Karpas-422 (cell line): ENCODE results near the gene ACOT8. TPM values are rescaled to one million over a fixed set of nuclear protein-coding genes. Genes with fewer than 3 reads are reported as not detected.
"Not testable (repeated sequence)": the region's sequence is repeated elsewhere in the genome, so short reads cannot be mapped to it uniquely, and the experiment has no call there.

Experiments used
- DNase-seq: peaks from one replicate; pipeline ENCODE4 v3.0.0-alpha.2; 2015
- H2AFZ ChIP-seq: fragments of 200-600 bp; sonication (generic); 2 replicates; pipeline ENCODE4 v1.6.1; 2014; ENCODE audit warnings: antibody characterized with exemption, low read length, mixed read lengths
- H3K27ac ChIP-seq: fragments of 200-600 bp; sonication (generic); 2 replicates; pipeline ENCODE4 v1.5.1; 2014; ENCODE audit warnings: mild to moderate bottlenecking, low read length, moderate library complexity
- H3K27me3 ChIP-seq: fragments of 200-600 bp; sonication (generic); 2 replicates; pipeline ENCODE4 v1.6.1; 2014; ENCODE audit warnings: low read length, mixed read lengths
- H3K36me3 ChIP-seq: fragments of 200-600 bp; sonication (generic); 2 replicates; pipeline ENCODE4 v1.6.1; 2014; ENCODE audit warnings: low read length, mixed read lengths; ENCODE audit not compliant: insufficient read depth
- H3K4me1 ChIP-seq: fragments of 200-600 bp; sonication (generic); 2 replicates; pipeline ENCODE4 v1.6.1; 2014; ENCODE audit warnings: mild to moderate bottlenecking, low read length, mixed read lengths
- H3K4me2 ChIP-seq: fragments of 200-600 bp; sonication (generic); 2 replicates; pipeline ENCODE4 v1.6.1; 2014; ENCODE audit warnings: low read length, low read depth, mild to moderate bottlenecking; ENCODE audit not compliant: poor library complexity, severe bottlenecking
- H3K4me3 ChIP-seq: fragments of 200-600 bp; sonication (generic); 2 replicates; pipeline ENCODE4 v1.5.1; 2014; ENCODE audit warnings: mild to moderate bottlenecking, antibody characterized with exemption, low read length, mixed read lengths
- H3K79me2 ChIP-seq: fragments of 200-600 bp; sonication (generic); 2 replicates; pipeline ENCODE4 v1.6.1; 2014; ENCODE audit warnings: mild to moderate bottlenecking, low read length, mixed read lengths
- H3K9ac ChIP-seq: fragments of 200-600 bp; sonication (generic); 2 replicates; pipeline ENCODE4 v1.6.0; 2014; ENCODE audit warnings: low read length
- H3K9me2 ChIP-seq: fragments of 200-600 bp; sonication (generic), shearing (Covaris generic); replicated peaks from 2 replicates; pipeline ENCODE4 v1.6.0; 2014; ENCODE audit warnings: mild to moderate bottlenecking, low read length, moderate library complexity; ENCODE audit not compliant: insufficient read depth
- H3K9me3 ChIP-seq: fragments of 300-700, 200-600 bp; sonication (generic); 2 replicates; pipeline ENCODE4 v1.6.1; 2014; ENCODE audit warnings: low read length, mixed read lengths
- H4K20me1 ChIP-seq: fragments of 200-600 bp; sonication (generic); 2 replicates; pipeline ENCODE4 v1.6.1; 2014; ENCODE audit warnings: mild to moderate bottlenecking, antibody characterized with exemption, low read length, low read depth; ENCODE audit not compliant: insufficient read depth
- total RNA-seq: library from RNA; depleted of rRNA; stranded (reverse); fragments of >200 nt; shearing (Covaris generic); gene quantifications from 2 replicates; pipeline ENCODE4 v1.2.3, GENCODE V29; 2014; ENCODE audit warnings: low replicate concordance

ACOT8 gene
- total RNA-seq, 1 experiment from 2014 or later, result 93.7 TPM

DNA sequence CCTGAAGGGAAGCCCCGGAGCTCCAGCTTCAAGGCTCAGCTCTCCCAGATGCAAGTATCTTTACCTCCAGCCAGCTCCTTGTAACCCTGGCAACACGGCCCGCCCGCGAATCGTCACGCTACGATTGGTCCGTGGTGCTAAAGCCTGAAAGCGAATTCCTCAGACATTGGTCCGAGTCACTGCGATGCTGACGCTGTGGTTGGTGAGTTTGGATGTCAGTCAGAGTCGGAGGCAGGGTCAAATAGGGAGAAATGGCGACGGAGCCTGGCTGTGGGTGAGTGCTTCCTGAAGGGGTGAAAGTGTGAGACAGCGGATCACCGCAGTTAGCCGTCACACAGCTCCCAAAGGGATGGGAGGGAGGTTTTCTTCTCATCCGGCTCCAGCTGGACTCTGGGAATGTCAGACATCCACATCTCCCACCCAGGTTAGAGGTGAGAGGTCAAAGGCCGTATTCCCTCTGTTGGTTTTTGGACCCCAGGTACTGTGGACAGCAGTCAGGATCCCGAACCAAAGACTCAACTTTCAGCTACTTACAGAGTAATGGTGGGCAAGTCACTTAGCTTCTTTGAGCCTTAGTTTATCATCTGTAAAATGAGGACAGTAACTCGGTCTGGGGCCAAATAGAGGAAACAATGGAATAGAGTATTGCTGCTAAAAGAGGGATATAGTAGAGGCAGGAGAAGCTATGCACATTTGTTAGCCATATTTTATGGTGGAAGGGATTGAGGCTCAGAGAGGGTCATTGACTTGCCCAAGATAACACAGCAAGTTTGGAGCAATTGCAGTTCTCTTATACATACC lies 24.0 kb upstream of the ACOT8 start, which contains the start of gene ZSWIM1:
Gene ZSWIM1, plus strand, starts transcription at position 240 of the 801 bp plus-strand sequence. CDS start 1,366 bp downstream, outside the sequence.
- peak within 1 kb of the TSS; percentile 95 for H3K9ac ChIP-seq
- H3K27ac ChIP-seq, result peak within 1 kb of the TSS; percentile 63; the same call in 1 of the 2 replicates
- H2AFZ ChIP-seq, result peak within 1 kb of the TSS; percentile 59; the same call in 1 of the 2 replicates
- H3K9me3 ChIP-seq, result no peaks in the 10 kb centered on the region
- no peaks in the 10 kb centered on the region for H4K20me1 ChIP-seq
- no peaks in the 10 kb centered on the region for H3K9me2 ChIP-seq
- peaks cover 34% of the 10 kb centered on the region for H3K79me2 ChIP-seq
- no peaks in the 10 kb centered on the region for H3K27me3 ChIP-seq
- peak within 1 kb of the TSS; percentile 99 for H3K4me3 ChIP-seq
- H3K4me1 ChIP-seq, result peaks cover 12% of the 10 kb centered on the region
- peak; percentile 100 for DNase-seq
- peak within 1 kb of the TSS; percentile 98 for H3K4me2 ChIP-seq
- peaks cover 17% of the 10 kb centered on the region for H3K36me3 ChIP-seq

DNA sequence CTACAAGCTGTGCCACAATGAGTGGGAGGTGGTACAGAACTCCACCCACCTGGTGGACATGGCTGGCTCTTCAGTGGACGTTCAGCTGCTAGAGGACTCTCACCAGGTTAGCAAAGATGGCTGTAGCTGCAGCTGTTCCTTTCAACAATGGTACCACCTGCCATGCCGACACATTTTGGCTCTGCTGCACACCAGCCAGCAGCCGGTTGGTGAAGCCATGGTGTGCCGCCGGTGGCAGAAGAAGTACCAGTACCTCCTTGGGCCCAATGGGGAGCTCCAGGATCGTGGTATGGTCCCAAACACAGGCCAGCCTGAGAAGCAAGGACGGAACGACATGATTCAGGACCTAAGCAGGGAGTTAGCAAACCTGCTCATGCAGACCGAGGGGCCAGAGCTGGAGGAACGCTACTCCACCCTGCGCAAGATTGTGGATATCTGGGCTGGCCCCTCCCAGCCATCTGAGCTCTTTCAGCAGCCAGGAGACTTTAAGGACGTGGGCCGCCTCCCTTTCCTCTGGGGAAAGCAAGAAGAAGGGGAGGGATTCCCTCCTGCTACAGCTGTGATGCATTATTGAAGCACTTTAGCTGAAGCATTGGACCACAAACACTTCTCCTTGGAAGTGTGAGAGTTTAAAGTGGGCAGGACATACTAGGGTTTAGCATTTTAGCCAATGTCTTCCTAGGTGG lies 21.0 kb upstream of the ACOT8 start:
- no peak for DNase-seq
- no peak overlapping the region for H3K4me3 ChIP-seq
- no peak overlapping the region for H3K4me2 ChIP-seq
- no peaks in the 10 kb centered on the region for H3K27me3 ChIP-seq
- peaks cover 22% of the 10 kb centered on the region for H3K79me2 ChIP-seq
- no peak overlapping the region for H3K27ac ChIP-seq
- H4K20me1 ChIP-seq, result no peaks in the 10 kb centered on the region
- peaks cover 12% of the 10 kb centered on the region for H3K4me1 ChIP-seq
- H3K9me2 ChIP-seq, result no peaks in the 10 kb centered on the region
- H3K9me3 ChIP-seq, result no peaks in the 10 kb centered on the region
- H2AFZ ChIP-seq, result no peak overlapping the region
- peaks cover 4% of the 10 kb centered on the region; the same call in 1 of the 2 replicates for H3K36me3 ChIP-seq
- H3K9ac ChIP-seq, result no peak overlapping the region

DNA sequence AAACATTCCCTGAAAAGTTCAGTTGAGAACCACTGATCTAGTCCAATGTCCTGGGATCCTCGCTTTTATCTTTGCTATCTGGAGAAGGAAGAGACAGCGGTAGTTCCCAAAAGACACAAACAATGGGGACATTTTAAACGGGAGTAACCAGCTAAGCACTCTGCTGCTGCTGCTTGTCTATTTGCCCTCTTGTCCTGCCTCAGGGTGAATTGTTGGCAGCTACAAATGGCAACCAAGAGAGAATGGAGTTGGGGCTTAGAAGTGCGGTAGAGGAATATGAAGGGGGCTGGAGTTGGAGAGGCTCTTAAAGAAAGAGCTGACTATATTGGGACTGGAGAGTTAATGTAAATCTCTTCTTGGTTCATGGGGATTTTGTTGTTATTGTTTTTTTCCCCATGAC lies 17.4 kb upstream of the ACOT8 start:
- Histone ChIP-seq H2AFZ (no peak overlapping the region), H3K27me3 (no peaks in the 10 kb centered on the region), H3K36me3 (no peaks in the 10 kb centered on the region), H3K4me1 (no peaks in the 10 kb centered on the region), H3K9me2 (no peaks in the 10 kb centered on the region), H3K4me3 (no peak overlapping the region), H3K27ac (no peak overlapping the region), H3K9ac (no peak overlapping the region), H3K4me2 (no peak overlapping the region), H3K79me2 (no peaks in the 10 kb centered on the region), H4K20me1 (no peaks in the 10 kb centered on the region), H3K9me3 (no peaks in the 10 kb centered on the region)
- DNase-seq, result no peak

- H2AFZ ChIP-seq, DNase-seq, H3K79me2 ChIP-seq, H3K9me3 ChIP-seq, H3K9ac ChIP-seq, H3K4me2 ChIP-seq, H3K4me1 ChIP-seq, H3K4me3 ChIP-seq, H3K27ac ChIP-seq, H3K9me2 ChIP-seq, H3K36me3 ChIP-seq, H3K27me3 ChIP-seq, H4K20me1 ChIP-seq: not testable (repeated sequence)
Measured at GRCh38 chr20:45874104-45874481, 16.9 kb upstream of the ACOT8 start.

DNA sequence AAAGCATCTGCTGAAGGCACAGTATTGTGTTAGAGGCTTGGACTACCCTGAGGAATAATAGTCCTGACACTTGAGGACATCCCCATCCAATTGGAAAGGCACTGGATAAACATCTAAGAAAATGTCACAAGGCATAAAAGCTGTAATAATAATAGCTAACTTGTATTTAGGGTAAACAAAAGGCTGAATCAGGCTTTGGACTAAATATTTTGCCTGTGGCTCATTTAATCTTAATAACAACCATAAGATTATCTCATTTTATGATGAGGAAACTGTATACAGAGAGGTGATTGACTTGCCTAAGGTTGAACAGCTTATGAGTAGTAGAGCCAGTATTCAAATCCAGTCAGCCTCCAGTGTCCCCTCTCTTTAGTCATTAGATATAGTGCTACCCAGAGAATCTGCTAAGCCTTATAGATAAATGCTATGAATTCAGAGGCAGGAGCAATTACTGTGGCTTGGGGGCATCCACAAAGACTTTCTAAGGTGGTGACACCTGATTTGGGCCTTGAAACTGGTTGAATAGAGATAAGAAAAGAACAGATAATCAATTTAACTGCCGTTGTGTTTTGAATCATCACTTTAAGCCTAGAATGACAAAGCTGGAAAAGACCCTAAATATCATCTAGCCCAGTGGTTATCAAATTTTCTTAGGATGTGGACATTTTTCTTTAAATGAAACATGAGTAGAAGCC lies 16.4 kb upstream of the ACOT8 start:
- H3K9ac ChIP-seq, result no peak overlapping the region

DNA sequence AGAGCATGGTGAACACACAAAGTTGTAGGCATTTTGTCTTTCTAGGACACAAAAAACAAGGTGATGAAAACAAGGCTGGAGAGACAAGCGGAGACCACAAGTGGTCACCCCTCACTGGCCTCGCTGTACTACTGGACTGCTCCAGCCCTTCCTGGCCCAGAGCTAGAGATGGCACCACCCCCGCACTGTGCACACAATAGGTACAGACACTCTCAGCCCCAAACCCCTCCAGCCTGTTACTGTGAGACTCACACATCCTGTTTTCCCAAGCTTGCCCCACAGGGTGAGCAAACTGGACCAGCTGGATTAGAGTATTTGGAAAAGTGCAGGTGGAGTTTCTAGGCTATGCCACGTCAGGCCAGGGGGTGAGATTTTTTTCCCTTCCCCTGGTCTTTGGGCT lies 15.4 kb upstream of the ACOT8 start:
- no peak for DNase-seq
- Histone ChIP-seq H2AFZ (no peak overlapping the region), H3K9ac (no peak overlapping the region)

More for the DNA sequence above, 16.4 kb upstream of the ACOT8 start:
- Histone ChIP-seq H3K4me2 (no peak overlapping the region), H2AFZ (no peak overlapping the region), H3K9me2 (no peaks in the 10 kb centered on the region), H3K9me3 (no peaks in the 10 kb centered on the region), H4K20me1 (no peaks in the 10 kb centered on the region), H3K27me3 (no peaks in the 10 kb centered on the region), H3K36me3 (no peaks in the 10 kb centered on the region), H3K27ac (no peak overlapping the region), H3K4me1 (no peaks in the 10 kb centered on the region), H3K79me2 (no peaks in the 10 kb centered on the region), H3K4me3 (no peak overlapping the region)
- no peak for DNase-seq

GRCh38 chr20:45867819-45868176 lies 10.6 kb upstream of the ACOT8 start:
- Histone ChIP-seq H2AFZ (no peak overlapping the region), H4K20me1 (no peaks in the 10 kb centered on the region), H3K9ac (no peak overlapping the region), H3K36me3 (no peaks in the 10 kb centered on the region), H3K79me2 (peaks cover 8% of the 10 kb centered on the region; the same call in 1 of the 2 replicates), H3K27ac (no peak overlapping the region), H3K27me3 (no peaks in the 10 kb centered on the region), H3K4me3 (no peak overlapping the region), H3K9me2 (no peaks in the 10 kb centered on the region), H3K4me2 (no peak overlapping the region), H3K9me3 (no peaks in the 10 kb centered on the region), H3K4me1 (no peaks in the 10 kb centered on the region)
- DNase-seq, result no peak

More for the DNA sequence above, 15.4 kb upstream of the ACOT8 start:
- Histone ChIP-seq H3K9me2 (no peaks in the 10 kb centered on the region), H3K4me3 (no peak overlapping the region), H3K9me3 (no peaks in the 10 kb centered on the region), H3K79me2 (0 out of 2 replicates have a peak, but pooled peaks cover 3% of the 10 kb centered on the region), H3K4me1 (no peaks in the 10 kb centered on the region), H4K20me1 (no peaks in the 10 kb centered on the region), H3K4me2 (no peak overlapping the region), H3K36me3 (no peaks in the 10 kb centered on the region), H3K27me3 (no peaks in the 10 kb centered on the region), H3K27ac (no peak overlapping the region)
